ENCODE results near the gene HTR5A.

HTR5A gene

GRCh38 chr7:155084969-155085368 is 14.8 kb downstream of the HTR5A start:
- in situ Hi-C loops (cut with HindIII; ENCODE audit: low sequenced_read_pairs), result no loop called here

GRCh38 chr7:155090684-155091083 is 20.6 kb downstream of the HTR5A start:
- in situ Hi-C loops (cut with HindIII; ENCODE audit: low sequenced_read_pairs), result no loop called here

GRCh38 chr7:155093596-155093995 is 23.5 kb downstream of the HTR5A start:
- in situ Hi-C loops (cut with HindIII; ENCODE audit: low sequenced_read_pairs), result no loop called here

GRCh38 chr7:155094636-155095135 is 24.6 kb downstream of the HTR5A start:
- in situ Hi-C loops (cut with HindIII; ENCODE audit: low sequenced_read_pairs), result no loop called here

DNA sequence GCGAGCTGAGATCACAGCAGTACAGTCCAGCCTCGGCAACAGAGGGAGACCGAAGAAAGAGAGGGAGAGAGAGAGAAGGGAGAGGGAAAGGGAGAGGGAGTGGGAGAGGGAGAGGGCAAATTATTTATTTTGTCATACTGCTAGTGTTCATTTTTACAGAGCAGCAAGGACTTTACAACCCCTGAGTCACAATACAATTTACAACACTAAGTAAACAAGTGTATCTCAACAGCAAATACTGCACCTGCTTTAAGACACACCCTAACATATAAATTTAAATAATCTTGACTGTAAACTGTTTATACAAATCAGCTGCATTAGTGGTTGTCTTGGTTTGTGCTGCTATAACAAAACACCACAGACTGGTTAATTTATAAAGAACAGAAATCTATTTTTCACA is 27.2 kb downstream of the HTR5A start:
- in situ Hi-C loops (cut with HindIII; ENCODE audit: low sequenced_read_pairs), result no loop called here

- in situ Hi-C loops (cut with HindIII; ENCODE audit: low sequenced_read_pairs), result no loop called here
Observed at GRCh38 chr7:155103839-155104238, 33.7 kb downstream of the HTR5A start.

GRCh38 chr7:155104913-155105312 is 34.8 kb downstream of the HTR5A start:
- in situ Hi-C loops (cut with HindIII; ENCODE audit: low sequenced_read_pairs), result no loop called here

- in situ Hi-C loops (cut with HindIII; ENCODE audit: low sequenced_read_pairs), result no loop called here
Observed at GRCh38 chr7:155106356-155106755, 36.2 kb downstream of the HTR5A start.

DNA sequence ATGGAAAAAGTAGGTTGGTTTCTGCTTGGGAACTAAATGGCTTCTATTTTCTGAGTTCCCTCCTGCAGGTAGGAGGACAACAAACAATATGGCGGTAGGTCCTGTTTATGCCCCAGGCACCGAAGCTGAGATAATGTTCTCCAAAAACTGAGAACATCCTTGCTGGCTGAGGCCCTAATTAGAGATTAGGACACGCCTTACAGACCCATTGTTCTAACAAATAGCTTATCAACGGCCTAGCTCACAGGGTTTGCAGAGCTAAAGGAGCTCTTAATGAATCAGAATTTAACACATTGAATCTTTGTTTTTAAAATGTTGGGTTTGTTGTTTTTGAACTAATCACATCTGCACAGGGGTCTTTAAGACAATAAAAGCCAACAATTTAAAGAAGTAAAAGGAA is 37.0 kb downstream of the HTR5A start:
- in situ Hi-C loops (cut with HindIII; ENCODE audit: low sequenced_read_pairs), result no loop called here

- in situ Hi-C loops (cut with HindIII; ENCODE audit: low sequenced_read_pairs), result no loop called here
Observed at GRCh38 chr7:155108144-155108901, 38.2 kb downstream of the HTR5A start.

DNA sequence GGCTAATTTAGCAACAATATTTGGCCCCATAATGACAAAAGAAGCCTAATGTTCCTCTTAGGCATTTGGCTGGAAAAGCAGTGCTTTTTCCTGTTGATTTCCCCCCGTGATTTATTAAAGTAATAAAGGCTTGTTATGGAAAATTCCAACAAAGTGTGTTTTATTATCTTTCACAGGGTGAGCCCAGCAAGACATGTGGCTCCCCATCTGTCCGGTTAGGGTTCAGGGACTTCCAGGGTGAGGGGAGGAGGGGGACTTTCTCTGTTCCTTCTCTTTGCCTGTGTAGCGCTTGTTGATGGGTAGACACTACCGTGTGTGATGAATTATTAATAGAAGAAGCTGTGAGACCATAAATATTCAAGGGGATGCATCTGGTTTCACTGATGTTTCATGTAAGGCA is 39.0 kb downstream of the HTR5A start:
- in situ Hi-C loops (cut with HindIII; ENCODE audit: low sequenced_read_pairs), result no loop called here

GRCh38 chr7:155115288-155115687 is 45.2 kb downstream of the HTR5A start:
- in situ Hi-C loops (cut with HindIII; ENCODE audit: low sequenced_read_pairs), result no loop called here

DNA sequence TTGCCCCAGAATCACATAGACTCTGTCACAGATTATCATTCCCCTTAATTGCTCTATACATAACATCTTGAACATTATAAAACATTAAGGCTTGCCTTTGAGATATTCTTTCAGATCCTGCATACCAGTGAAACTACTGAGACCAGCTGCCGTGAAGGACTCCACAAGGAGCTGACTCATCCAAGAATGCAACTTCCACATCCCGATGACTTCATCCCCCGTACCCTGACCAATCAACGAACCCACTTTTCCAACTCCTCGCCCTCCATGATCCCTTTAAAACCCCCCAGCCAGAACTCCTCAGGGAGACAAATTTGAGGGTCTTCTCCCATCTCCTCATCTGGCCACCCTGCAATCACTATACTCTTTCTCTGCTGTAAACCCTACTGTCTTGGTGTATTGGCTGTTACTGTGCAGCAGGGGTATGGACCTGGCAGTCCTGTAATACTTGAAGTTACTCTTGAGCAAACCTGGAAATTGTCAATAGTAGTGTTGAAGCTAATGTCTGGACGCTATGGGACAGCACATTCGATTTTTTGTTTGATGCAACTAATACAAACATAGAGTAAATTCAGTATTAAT is 49.8 kb downstream of the HTR5A start:
- in situ Hi-C loops (cut with HindIII; ENCODE audit: low sequenced_read_pairs), result no loop called here

DNA sequence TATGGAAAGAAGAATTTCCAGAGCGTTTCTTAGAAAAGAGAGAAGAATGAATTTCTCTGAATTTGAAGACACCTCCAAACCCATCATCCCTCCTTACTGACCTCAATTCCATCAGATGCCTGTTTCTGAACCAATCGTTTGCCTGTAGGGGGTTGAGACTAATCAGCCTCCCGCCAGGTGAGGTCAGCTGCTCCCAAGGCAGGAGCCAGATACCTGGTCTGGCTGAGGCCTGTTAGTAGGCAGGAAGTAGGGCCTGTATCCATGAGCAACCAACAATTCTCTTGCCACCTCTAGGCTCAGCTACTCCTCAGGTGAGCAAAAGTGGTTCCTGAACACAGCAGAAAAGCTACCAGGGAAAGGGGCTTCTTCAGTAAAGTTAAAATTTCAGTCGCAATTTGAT is 50.3 kb downstream of the HTR5A start:
- in situ Hi-C loops (cut with HindIII; ENCODE audit: low sequenced_read_pairs), result no loop called here

DNA sequence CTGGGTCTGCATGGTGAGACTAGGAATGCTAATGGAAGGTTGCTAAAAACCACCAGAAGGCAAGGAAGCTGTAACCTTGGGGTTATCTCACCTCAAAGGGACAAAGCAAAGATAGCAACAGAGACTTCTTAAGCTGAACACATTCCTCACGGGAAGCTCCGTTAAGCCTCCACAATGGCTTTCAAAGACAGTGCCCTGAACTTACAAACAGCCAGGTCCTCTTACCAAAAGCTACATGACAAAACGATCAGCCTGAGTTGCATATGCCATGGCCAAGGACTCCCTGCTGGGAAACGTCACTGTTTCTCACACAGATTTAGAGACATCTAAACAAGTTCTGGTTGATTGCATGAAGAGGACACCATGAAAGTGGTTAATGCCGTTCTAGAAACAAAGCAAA is 52.7 kb downstream of the HTR5A start:
- in situ Hi-C loops (cut with HindIII; ENCODE audit: low sequenced_read_pairs), result no loop called here

DNA sequence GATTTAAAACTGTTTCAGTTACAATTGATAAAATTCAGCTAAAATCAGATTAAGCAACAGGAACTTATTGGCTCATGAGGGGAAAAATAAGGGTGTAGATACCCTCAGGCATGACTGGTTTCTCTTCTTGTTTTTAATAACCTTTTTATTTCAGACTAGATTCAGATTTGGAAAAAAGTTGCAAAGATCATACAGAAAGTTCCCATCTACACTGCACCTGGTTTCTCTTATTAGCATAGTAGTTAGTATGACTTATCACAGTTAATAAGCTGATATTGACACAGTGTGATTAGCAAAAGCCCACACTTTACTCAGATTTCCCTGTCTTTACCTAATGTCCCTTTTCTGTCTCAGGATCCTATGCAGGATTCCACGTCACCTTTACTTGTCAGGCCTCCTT is 53.3 kb downstream of the HTR5A start:
- in situ Hi-C loops (cut with HindIII; ENCODE audit: low sequenced_read_pairs), result no loop called here

GRCh38 chr7:155124706-155125105 is 54.6 kb downstream of the HTR5A start:
- in situ Hi-C loops (cut with HindIII; ENCODE audit: low sequenced_read_pairs), result no loop called here

GRCh38 chr7:155129186-155129585 is 59.1 kb downstream of the HTR5A start:
- in situ Hi-C loops (cut with HindIII; ENCODE audit: low sequenced_read_pairs), result no loop called here

DNA sequence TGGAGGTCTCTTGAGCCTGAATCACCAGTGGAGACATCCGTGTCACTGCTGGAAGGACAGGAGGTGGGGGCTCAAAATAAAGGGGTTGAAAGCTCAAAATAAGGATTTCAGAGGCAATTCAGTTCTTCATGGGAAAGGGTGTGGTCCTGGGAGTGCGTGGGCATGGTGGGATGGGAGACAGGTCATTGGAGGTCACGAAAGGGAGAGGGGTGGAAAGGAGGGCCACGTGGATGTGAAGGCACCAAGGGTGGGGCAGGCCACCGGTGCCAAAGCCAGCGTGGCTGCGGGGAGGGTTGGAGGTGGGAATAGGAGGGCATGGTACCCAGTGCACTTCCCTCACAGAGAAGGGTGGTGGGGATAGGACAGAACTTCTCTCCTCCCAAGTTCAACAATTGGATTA is 59.7 kb downstream of the HTR5A start:
- in situ Hi-C loops (cut with HindIII; ENCODE audit: low sequenced_read_pairs), result no loop called here

DNA sequence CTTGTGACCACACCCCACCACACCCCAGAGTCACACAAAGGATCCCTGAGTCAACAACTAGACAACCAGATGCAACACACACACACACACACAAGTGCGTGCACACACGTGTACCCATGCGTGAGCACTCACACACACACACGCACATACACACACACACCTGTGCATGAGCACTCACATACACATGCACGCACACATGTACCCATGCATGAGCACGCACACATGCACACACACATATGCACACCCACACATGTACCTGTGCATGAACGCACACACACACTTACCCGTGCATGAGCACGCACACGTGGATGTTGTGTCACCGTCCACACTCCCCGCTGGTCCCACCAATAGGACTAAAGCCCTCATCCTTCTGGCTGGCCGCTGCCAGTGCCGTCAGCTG is 60.4 kb downstream of the HTR5A start:
- in situ Hi-C loops (cut with HindIII; ENCODE audit: low sequenced_read_pairs), result no loop called here

DNA sequence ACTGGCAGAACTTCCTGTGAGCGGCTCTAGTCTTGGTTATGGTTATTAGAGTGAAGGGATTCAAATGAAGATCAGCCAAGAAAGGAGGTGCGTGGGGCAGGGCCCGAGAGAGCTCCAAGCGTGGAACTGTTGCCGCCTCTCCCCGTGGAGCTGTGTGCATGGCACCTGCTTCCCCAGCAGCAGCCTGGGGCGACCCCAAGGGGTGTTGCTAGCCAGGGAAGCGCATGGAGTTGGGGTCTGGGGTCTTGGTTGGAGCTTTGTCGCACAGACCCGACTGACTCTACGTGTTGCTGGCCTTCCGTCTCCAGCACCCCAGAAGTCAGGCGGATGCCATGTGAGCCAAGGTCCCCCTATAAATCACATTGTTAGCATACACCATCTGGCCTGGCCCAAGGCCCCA is 61.0 kb downstream of the HTR5A start:
- in situ Hi-C loops (cut with HindIII; ENCODE audit: low sequenced_read_pairs), result no loop called here

- in situ Hi-C loops (cut with HindIII; ENCODE audit: low sequenced_read_pairs), result no loop called here
Observed at GRCh38 chr7:155132431-155132830, 62.3 kb downstream of the HTR5A start.

All from DLD1 (cell line).